ENCODE measurements around the gene EPHB6.

- no peak for TF ChIP-seq POLR2A (IDR thresholded peaks at IDR 0.05; ENCODE audit: low read depth)
- no peak for TF ChIP-seq CTCF (IDR thresholded peaks at IDR 0.05)
- no peak for TF ChIP-seq EP300 (IDR thresholded peaks at IDR 0.05)
Measured at GRCh38 chr7:142856565-142857245, 1.8 kb downstream of the EPHB6 start.
